Vagina (tissue), 2 donors: Measurements from ENCODE around the gene MDGA2.

Source experiments
- CTCF ChIP-seq, 3 experiments: fragments of 450-650 bp in 2 of 3; fragments of 200-600 bp in 1 of 3; sonication (generic) in 1 of 3; IDR thresholded peaks; one replicate each; pipeline ENCODE4 v1.5.1; 2017 to 2019; ENCODE audit warnings: antibody characterized with exemption in 3 of 3, mild to moderate bottlenecking in 2 of 3, moderate library complexity in 2 of 3
- POLR2A ChIP-seq, 2 donors: fragments of 450-650 bp; IDR thresholded peaks; one replicate each; pipeline ENCODE4 v1.6.1; 2017; ENCODE audit warnings: antibody characterized with exemption in 2 of 2, mild to moderate bottlenecking in 2 of 2, moderate library complexity in 2 of 2
- POLR2AphosphoS5 ChIP-seq, 2 donors: sonication (generic); formaldehyde crosslinking; IDR thresholded peaks; one replicate each; pipeline ENCODE4 v1.9.0; 2017; ENCODE audit warnings: antibody characterized with exemption in 2 of 2, mild to moderate bottlenecking in 2 of 2, low read depth in 1 of 2; ENCODE audit not compliant: insufficient read depth in 1 of 2

GRCh38 chr14:47651337-47651736, 24.1 kb downstream of the MDGA2 start:
- no peak for TF ChIP-seq CTCF (IDR thresholded peaks at IDR 0.05)
- no peak for TF ChIP-seq POLR2AphosphoS5 (IDR thresholded peaks at IDR 0.05; ENCODE audit: insufficient read depth in 1 of 2, low read depth in 1 of 2)
- TF ChIP-seq POLR2A (IDR thresholded peaks at IDR 0.05), result no peak
